ENCODE data around the gene ACTN4. TPM values are rescaled to one million over a fixed set of nuclear protein-coding genes. Genes with fewer than 3 reads are reported as not detected.

Gene ACTN4
- total and polyA plus RNA-seq, 2 donors (not counting 3 experiments of a cell fraction or from before 2014, with no cell fraction given): 313 to 748 TPM

DNA sequence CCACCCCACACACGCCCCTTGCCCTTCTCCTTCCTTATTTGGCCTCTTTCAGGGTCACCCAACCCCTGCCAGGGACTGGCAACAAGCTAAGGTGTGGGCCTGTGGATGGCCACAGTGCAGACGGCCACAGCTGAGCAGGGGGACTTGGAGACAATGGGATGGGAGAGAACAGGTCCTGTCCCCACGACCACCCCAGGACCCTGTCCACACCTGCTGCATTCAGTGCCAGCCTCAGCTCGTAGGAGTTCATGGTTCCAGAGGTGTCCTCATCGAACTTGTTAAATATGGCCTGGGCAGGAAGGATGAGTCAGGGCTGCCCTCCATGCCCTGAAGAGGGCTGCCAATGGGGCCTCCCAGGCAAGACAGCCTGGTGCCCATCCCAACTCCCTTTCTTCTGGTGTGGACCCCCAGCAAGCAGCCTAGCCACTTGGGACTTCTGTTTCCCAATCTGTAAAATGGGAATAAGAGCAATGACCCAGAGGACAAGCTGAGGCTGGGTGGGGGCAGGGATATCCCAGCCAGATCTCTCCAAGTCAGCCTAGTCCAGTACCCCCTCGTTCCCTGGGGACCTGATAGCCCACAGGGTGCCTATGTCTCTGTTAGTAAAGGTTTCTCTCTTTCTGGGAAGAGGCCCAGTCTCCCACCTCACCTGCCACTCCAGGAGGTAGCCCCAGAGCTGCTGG is 86.2 kb downstream of the ACTN4 start:
- Histone ChIP-seq H3K79me2 (ENCODE audit: control insufficient read depth, insufficient read depth, low read length) (no peaks in the 10 kb centered on the region), H3K4me3 (replicated peaks in 1 of 3; ENCODE audit: insufficient read depth in 1 of 3, low read depth in 1 of 3, low read length in 3 of 3) (no peak overlapping the region), H3K36me3 (ENCODE audit: control insufficient read depth in 2 of 2, extremely low read depth in 1 of 2, insufficient read depth in 2 of 2, low read length in 2 of 2) (peaks cover 4 to 16% of the 10 kb centered on the region in 2 experiments), H4K20me1 (replicated peaks; ENCODE audit: control insufficient read depth, extremely low read depth, insufficient read depth, low read length) (no peaks in the 10 kb centered on the region), H3K9ac (replicated peaks; ENCODE audit: extremely low read depth, insufficient read depth, low read length) (no peak overlapping the region), H3K4me1 (ENCODE audit: control insufficient read depth, extremely low read depth, insufficient read depth, low read length) (peaks cover 17% of the 10 kb centered on the region), H3K9me1 (replicated peaks; ENCODE audit: control insufficient read depth, extremely low read depth, insufficient read depth, low read length) (no peaks in the 10 kb centered on the region), H3K9me3 (replicated peaks; ENCODE audit: control insufficient read depth, insufficient read depth, low read length) (no peaks in the 10 kb centered on the region), H3K4me2 (ENCODE audit: insufficient read depth, low read length) (no peak overlapping the region), H3K27ac (ENCODE audit: insufficient read depth, low read depth, low read length) (no peak overlapping the region), H2AFZ (ENCODE audit: low read depth, low read length) (no peak overlapping the region), H3K27me3 (ENCODE audit: control insufficient read depth in 2 of 2, insufficient read depth in 2 of 2, low read length in 2 of 2) (no peaks in the 10 kb centered on the region)
- FAIRE-seq (peak; percentile 77), DNase-seq (ENCODE audit: low read depth, low spot score) (no peak)
- no peak for TF ChIP-seq MYC (IDR thresholded peaks at IDR 0.05; ENCODE audit: low read depth, low read length)
- TF ChIP-seq FOS (IDR thresholded peaks at IDR 0.05; ENCODE audit: borderline replicate concordance, insufficient read depth, low read length): peak; percentile 43
- ChIA-PET POLR2A (no interaction called here), CTCF (interaction anchor here (1.3 to 3.3 kb wide), 6 partner anchors 9 to 199 kb away, joined by 4 to 18 read pairs (median 8); partner anchors contain the start of genes MRPS12 and SARS2)
- dilution Hi-C loops (cut with MboI; ENCODE audit: extremely low pct_ligation_motif_present, low sequenced_read_pairs): no loop called here
- BruUV-seq (replicated peaks): no TSS peak
- intact Hi-C loops (cut with micrococcal nuclease): no loop called here

GRCh38 chr19:38734176-38734425 is 86.7 kb downstream of the ACTN4 start:
- BruUV-seq (replicated peaks): no TSS peak
- Histone ChIP-seq H3K4me3 (replicated peaks in 1 of 3; ENCODE audit: insufficient read depth in 1 of 3, low read depth in 1 of 3, low read length in 3 of 3) (no peak overlapping the region), H4K20me1 (replicated peaks; ENCODE audit: control insufficient read depth, extremely low read depth, insufficient read depth, low read length) (no peaks in the 10 kb centered on the region), H3K9ac (replicated peaks; ENCODE audit: extremely low read depth, insufficient read depth, low read length) (no peak overlapping the region), H3K79me2 (ENCODE audit: control insufficient read depth, insufficient read depth, low read length) (no peaks in the 10 kb centered on the region), H3K9me1 (replicated peaks; ENCODE audit: control insufficient read depth, extremely low read depth, insufficient read depth, low read length) (no peaks in the 10 kb centered on the region), H2AFZ (ENCODE audit: low read depth, low read length) (no peak overlapping the region), H3K27ac (ENCODE audit: insufficient read depth, low read depth, low read length) (no peak overlapping the region), H3K9me3 (replicated peaks; ENCODE audit: control insufficient read depth, insufficient read depth, low read length) (no peaks in the 10 kb centered on the region), H3K36me3 (ENCODE audit: control insufficient read depth in 2 of 2, extremely low read depth in 1 of 2, insufficient read depth in 2 of 2, low read length in 2 of 2) (peaks cover 3 to 12% of the 10 kb centered on the region in 2 experiments), H3K27me3 (ENCODE audit: control insufficient read depth in 2 of 2, insufficient read depth in 2 of 2, low read length in 2 of 2) (no peaks in the 10 kb centered on the region), H3K4me2 (ENCODE audit: insufficient read depth, low read length) (no peak overlapping the region), H3K4me1 (ENCODE audit: control insufficient read depth, extremely low read depth, insufficient read depth, low read length) (peaks cover 17% of the 10 kb centered on the region)
- FAIRE-seq (no peak), DNase-seq (ENCODE audit: low read depth, low spot score) (no peak)
- ChIA-PET POLR2A (no interaction called here), CTCF (interaction anchor here (1.3 to 3.3 kb wide), 6 partner anchors 10 to 199 kb away, joined by 4 to 18 read pairs (median 8); partner anchors contain the start of genes MRPS12 and SARS2)
- dilution Hi-C loops (cut with MboI; ENCODE audit: extremely low pct_ligation_motif_present, low sequenced_read_pairs): no loop called here
- TF ChIP-seq MAX (IDR thresholded peaks at IDR 0.05; ENCODE audit: insufficient read depth, insufficient read length): no peak
- TF ChIP-seq EZH2 (IDR thresholded peaks at IDR 0.05; ENCODE audit: borderline replicate concordance, low read depth, low read length, severe bottlenecking): no peak
- no peak for TF ChIP-seq FOS (IDR thresholded peaks at IDR 0.05; ENCODE audit: borderline replicate concordance, insufficient read depth, low read length)
- TF ChIP-seq GATA2 (IDR thresholded peaks at IDR 0.05; ENCODE audit: insufficient read depth, insufficient read length, low read depth, low read length): no peak
- no peak for TF ChIP-seq POLR2A (IDR thresholded peaks at IDR 0.05; ENCODE audit: low read depth, low read length)
- TF ChIP-seq, protein P1, sequence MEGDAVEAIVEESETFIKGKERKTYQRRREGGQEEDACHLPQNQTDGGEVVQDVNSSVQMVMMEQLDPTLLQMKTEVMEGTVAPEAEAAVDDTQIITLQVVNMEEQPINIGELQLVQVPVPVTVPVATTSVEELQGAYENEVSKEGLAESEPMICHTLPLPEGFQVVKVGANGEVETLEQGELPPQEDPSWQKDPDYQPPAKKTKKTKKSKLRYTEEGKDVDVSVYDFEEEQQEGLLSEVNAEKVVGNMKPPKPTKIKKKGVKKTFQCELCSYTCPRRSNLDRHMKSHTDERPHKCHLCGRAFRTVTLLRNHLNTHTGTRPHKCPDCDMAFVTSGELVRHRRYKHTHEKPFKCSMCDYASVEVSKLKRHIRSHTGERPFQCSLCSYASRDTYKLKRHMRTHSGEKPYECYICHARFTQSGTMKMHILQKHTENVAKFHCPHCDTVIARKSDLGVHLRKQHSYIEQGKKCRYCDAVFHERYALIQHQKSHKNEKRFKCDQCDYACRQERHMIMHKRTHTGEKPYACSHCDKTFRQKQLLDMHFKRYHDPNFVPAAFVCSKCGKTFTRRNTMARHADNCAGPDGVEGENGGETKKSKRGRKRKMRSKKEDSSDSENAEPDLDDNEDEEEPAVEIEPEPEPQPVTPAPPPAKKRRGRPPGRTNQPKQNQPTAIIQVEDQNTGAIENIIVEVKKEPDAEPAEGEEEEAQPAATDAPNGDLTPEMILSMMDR (IDR thresholded peaks at IDR 0.05; ENCODE audit: extremely low read depth in 1 of 2, insufficient read depth in 1 of 2, low read depth in 1 of 2, low read length in 2 of 2): no peak
- TF ChIP-seq MYC (IDR thresholded peaks at IDR 0.05; ENCODE audit: low read depth, low read length): no peak
- no peak for TF ChIP-seq JUN (IDR thresholded peaks at IDR 0.05; ENCODE audit: borderline replicate concordance, insufficient read depth, insufficient read length, low read depth)
- no peak for TF ChIP-seq POLR2AphosphoS5 (IDR thresholded peaks at IDR 0.05; ENCODE audit: insufficient read depth, low read depth, low read length)
- intact Hi-C loops (cut with micrococcal nuclease): no loop called here
